Islet of Langerhans (tissue), 1 donor: ENCODE measurements around the gene MMP20.

ENCODE experiments used
- FAIRE-seq: peaks from one replicate; lab custom pipeline; 2011; peaks lifted over from hg19 to GRCh38; lab: Jason Lieb, UNC

MMP20 gene

GRCh38 chr11:102622258-102622657, 2.9 kb downstream of the MMP20 start:
- FAIRE-seq = no peak

DNA sequence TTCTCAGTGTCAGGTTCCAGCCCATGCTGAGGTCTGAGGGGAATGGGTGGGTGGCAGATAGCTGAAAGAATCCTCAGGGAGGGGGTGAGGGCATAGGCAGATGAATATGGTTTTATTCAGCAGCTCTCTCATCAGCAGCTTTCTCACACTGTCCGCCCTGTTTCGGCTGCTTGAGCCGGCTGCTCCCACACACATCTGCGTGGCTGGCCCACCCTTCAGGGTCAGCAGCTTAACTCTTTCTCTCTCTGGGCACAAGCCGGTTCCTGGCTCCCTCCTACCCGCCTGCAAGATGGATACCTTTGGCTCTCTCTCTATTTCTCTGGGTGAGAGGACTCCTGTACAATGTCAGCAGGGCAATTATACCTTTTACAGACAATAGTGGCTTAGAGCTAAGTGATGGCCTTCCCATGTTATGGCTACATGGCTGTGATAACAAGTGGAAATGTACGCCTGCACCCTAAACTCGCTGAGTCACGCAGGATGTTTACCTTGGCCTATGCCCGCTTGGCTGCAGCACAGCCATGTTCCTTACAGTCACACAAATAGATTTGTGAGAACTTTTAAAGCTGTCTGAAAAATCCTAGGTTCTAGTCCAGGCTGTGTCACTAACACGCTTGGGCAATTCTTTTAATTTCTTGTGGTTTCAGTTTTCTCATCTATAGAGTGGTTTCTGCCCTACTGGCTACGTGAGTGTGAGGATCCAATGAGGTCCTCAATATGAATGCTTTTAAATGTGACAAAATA, 4.1 kb downstream of the MMP20 start:
- no peak for FAIRE-seq

DNA sequence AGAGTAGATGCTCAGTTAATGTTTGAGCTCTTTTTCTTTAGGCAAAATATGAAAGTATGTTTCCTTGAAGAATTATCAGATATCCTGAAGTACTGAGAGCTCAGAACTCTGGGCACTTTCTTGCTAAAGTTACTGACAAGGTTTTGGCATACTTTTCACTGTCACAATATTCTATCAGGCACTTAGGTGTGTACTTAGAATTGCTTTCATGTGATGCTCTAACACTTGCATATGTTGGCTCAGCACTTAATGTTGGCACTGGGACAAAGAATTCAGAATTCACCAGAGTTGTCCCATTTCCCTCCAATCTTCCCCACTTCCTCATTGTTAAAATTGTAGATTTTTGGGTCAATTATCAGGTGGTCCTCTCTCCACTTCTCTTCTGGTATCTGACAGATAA, 5.0 kb downstream of the MMP20 start:
- FAIRE-seq = no peak

DNA sequence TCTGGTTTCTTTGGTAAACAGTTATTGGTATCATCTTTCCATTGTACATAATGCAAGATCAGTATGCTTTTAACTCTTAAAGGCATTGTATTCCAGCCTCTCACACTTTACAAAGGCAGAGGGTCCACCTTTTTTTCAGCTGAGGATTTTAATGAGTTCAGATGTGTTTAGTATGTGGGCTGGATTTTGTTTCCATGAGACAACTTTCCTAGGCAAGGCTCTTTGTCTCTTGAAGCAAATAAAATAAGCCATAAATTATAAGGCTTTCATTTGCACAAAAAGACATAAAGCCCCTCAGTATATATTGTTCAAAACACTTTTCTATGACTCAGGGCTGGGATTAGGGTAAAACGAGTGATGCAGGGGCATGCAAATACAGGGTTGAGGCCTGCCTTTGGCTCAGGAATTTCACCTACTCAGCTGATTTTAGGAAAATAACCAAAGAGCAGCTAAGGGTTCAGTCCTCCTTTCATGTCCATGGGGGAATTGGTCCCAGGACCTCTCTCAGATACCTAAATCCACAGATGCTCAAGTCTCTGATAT, 7.6 kb downstream of the MMP20 start:
- FAIRE-seq = no peak

- no peak for FAIRE-seq
Measured at GRCh38 chr11:102615894-102616432, 9.2 kb downstream of the MMP20 start.

GRCh38 chr11:102615077-102615893, 9.8 kb downstream of the MMP20 start:
- no peak for FAIRE-seq

GRCh38 chr11:102614485-102614884, 10.6 kb downstream of the MMP20 start:
- FAIRE-seq = no peak

DNA sequence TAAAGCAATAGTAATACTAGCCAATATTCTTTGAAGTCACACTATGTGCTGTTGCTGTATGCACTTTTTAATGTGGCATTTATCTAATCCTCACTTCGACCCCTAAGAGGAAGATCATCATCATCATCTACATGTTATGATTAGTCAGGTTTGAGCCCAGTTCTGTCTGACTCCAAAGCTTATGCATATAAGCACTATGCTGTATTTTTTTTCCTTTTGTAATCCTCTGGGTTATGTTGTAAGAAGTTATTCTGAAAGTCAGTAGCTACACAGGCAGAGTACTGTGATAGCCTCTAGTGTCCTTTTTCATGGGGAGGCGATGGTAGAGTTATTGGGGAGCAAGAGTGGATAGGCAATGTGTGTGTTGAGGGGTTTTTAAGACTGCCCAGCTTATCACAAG, 11.1 kb downstream of the MMP20 start:
- FAIRE-seq = no peak

- no peak for FAIRE-seq
Measured at GRCh38 chr11:102613450-102613849, 11.7 kb downstream of the MMP20 start.

GRCh38 chr11:102611291-102611690, 13.8 kb downstream of the MMP20 start:
- no peak for FAIRE-seq

GRCh38 chr11:102610200-102610599, 14.9 kb downstream of the MMP20 start:
- FAIRE-seq = no peak

GRCh38 chr11:102608699-102609098, 16.4 kb downstream of the MMP20 start:
- no peak for FAIRE-seq

DNA sequence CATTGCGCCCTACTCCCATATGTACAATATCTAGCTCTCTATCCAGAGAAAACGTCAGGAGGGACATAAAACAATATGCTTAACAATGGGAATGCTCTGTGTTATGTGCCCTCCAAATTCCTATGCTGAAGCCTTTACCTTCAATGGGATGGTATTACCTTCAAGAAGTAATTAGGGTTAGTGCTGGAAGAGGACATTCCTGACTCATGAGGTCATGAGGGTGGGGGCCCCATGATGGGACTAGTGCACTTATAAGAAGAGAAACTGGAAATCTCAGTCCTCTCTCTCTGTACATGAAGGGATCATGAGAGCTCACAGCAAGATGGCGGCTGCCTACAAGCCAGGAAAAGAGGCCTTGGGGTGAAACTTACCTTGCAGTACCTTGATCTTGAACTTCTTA, 20.3 kb downstream of the MMP20 start:
- no peak for FAIRE-seq

- FAIRE-seq = no peak
Measured at GRCh38 chr11:102604011-102604410, 21.1 kb downstream of the MMP20 start.

- FAIRE-seq = no peak
Measured at GRCh38 chr11:102603576-102603975, 21.6 kb downstream of the MMP20 start.

DNA sequence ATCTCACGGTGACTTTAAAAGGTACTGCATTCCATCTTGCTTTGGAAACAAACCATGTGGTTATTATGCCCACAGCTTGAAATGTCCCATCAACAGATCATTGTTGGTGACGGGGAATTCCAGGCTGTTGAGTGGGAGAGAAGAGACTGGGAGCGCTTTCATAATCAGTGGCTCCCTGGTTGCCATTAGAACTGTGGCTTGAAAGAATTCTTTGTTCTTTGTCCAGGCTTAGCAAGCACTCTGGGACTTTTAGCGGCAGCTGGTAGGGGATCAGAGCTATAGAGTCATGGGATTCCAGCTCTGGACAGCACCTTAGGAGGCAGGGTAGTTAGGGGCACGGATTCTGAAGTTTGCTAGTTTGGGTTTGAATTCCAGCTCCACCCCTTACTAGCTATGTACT, 22.0 kb downstream of the MMP20 start:
- FAIRE-seq = no peak

GRCh38 chr11:102600666-102601065, 24.5 kb downstream of the MMP20 start:
- no peak for FAIRE-seq

DNA sequence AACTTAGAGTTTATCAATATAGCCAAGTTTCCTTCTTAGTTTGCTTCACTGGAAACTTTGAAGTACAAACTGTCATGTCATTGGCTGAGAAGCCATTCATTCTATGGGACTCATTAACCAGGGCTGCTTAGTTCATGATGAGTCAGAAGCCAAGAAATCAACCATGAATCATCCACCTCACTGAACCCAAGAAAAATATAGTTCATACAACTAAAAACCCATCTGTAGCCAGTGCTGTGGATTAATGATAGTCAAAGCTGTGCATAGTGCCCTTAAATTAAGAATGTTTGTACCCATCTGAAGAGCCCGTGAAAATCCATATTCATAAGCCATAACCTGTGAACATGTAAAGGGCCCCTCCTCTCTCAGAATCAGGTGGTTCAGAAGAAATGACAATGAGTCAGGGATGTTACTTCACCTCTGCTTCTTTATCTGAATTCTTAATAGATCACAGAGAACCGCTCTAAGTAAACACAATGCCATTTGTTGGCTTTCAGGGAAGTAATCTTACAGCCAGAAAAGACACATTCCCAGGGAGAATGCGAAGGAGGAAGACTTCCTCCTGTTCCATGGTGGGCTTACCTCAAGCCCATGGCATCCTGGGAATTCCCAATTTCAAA, 25.4 kb downstream of the MMP20 start:
- FAIRE-seq = peak; percentile 98

DNA sequence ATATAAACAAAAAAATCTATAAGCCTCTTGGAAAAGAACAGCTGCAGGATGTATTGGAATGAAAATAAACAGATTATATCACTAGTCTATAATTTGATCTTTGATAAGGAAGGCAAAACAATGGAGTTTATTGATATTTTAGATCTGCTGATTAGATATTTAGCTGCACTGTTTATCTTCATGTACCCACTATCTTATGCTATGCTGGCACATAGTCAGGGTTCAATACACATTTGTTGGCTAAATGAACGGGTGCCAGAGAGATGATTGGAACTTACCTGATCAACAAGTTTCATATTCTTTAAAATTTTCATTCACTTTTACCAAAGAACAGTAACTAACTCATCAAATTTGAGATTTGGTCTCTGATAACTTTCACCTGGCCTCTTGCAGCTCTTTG, 26.9 kb downstream of the MMP20 start:
- no peak for FAIRE-seq

DNA sequence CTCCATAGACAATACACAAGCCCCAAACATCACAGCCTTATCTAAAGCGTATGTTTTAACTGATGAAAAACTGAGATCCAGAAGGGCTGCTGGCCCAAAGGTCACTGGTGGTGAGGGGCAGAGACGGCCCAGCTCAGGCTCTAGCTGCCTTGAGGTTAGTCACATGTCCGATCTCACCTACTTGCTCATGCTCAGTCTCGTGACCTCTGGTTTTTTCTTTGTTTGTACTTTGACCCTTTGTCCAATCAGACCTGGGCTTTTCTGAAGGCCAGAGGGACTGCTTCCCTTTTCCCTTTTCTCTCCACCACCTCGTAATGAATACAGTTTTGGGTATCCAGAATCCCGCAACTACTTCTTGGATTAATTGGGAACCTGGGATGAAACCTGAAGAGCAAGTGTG, 28.6 kb downstream of the MMP20 start:
- no peak for FAIRE-seq

DNA sequence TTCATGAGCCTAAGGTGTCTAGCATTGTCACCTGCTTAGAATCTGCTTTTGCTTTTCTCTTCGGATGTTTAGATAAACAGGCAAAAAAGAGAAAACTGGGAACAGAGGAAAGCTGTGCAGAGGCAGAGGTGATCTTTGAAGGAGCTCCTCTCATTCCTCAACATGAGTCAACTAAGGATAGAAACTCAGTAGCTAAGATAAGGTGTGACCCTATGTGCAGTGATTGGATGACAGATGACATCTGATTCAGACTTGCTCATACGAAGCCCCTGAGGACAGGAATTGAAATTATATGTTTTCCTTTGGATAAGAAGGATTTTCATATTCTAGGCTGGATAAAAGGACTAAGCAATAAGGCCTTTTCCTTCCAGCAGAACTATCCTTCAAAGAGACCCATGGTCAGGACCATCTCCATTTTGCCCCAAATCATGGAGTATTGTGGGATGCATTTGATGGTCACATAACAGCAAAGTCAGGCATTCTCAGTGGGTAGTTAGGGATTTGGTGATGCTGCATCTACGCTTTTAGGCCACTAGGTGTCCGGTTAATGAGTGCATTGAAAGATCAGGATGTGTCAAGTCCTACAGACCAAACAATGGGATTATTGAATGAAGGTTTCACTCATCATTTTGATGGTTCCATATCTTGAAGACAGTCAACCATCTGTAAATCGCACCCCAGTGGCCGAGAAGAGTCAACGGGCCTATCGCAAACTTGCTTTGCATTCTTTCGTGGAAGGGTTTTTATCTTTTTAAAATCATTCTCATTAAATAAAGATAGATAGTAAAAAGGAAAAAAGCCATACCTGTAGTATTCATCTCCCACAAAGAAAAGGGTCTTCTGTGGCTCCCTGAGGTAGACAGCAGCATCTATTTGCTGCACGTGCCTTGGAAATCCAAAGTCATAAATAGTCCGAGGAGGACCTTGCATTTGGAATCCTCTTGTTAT, 32.2 kb downstream of the MMP20 start:
- no peak for FAIRE-seq

DNA sequence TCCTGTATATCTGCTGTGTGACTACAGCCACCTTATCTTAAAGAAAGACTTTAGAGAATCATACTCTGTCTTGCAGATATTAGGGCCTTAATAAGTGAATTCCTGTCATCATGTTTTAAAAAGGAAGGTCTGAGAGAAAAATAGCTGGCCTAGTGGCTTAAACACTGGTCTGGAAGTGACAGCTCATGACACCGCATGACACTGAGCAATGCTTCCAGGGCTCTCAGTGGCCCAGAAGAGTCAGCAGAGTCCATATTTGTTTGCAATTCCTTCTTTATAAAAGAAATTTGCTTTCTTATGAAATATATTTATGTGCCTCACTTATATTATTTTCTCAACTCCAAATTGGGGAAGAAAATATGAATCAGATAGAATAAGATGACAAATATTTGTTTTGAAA, 33.0 kb downstream of the MMP20 start:
- FAIRE-seq = no peak
